Epithelial cell of esophagus (primary cell): ENCODE measurements around the gene RANBP3L.

Experiments
- DNase-seq: peaks from one replicate; pipeline ENCODE4 v3.0.0; 2010; ENCODE audit warnings: low read depth
- H3K4me3 ChIP-seq: 2 replicates; pipeline ENCODE4 v1.5.1; 2011; ENCODE audit warnings: mild to moderate bottlenecking, low read length, control low read depth
- CTCF ChIP-seq: IDR thresholded peaks from 2 replicates; pipeline ENCODE4 v1.5.1; 2011; ENCODE audit warnings: low read depth, mild to moderate bottlenecking, low read length, control low read depth, inconsistent platforms; ENCODE audit not compliant: insufficient read depth; ENCODE audit errors: missing control alignments

The RANBP3L gene

GRCh38 chr5:36237751-36238150 lies 64.0 kb downstream of the RANBP3L start:
- DNase-seq: peak; percentile 23
- H3K4me3 ChIP-seq: no peak overlapping the region
- no peak for TF ChIP-seq CTCF

GRCh38 chr5:36236801-36237200 lies 64.9 kb downstream of the RANBP3L start:
- TF ChIP-seq CTCF: no peak
- no peak overlapping the region for H3K4me3 ChIP-seq
- DNase-seq: no peak

GRCh38 chr5:36232533-36232932 lies 69.2 kb downstream of the RANBP3L start:
- no peak for DNase-seq
- no peak for TF ChIP-seq CTCF
- no peak overlapping the region for H3K4me3 ChIP-seq

GRCh38 chr5:36230151-36230790 lies 71.4 kb downstream of the RANBP3L start:
- TF ChIP-seq CTCF: no peak
- no peak for DNase-seq
- no peak overlapping the region for H3K4me3 ChIP-seq

GRCh38 chr5:36228505-36228904 lies 73.2 kb downstream of the RANBP3L start:
- H3K4me3 ChIP-seq: no peak overlapping the region
- no peak for TF ChIP-seq CTCF
- DNase-seq: no peak

GRCh38 chr5:36227046-36227445 lies 74.7 kb downstream of the RANBP3L start:
- H3K4me3 ChIP-seq: no peak overlapping the region
- no peak for TF ChIP-seq CTCF
- DNase-seq: no peak

GRCh38 chr5:36222620-36223019 lies 79.1 kb downstream of the RANBP3L start:
- TF ChIP-seq CTCF: no peak
- H3K4me3 ChIP-seq: no peak overlapping the region
- DNase-seq: no peak
